ENCODE measurements around the gene DOCK8.

DOCK8 gene

DNA sequence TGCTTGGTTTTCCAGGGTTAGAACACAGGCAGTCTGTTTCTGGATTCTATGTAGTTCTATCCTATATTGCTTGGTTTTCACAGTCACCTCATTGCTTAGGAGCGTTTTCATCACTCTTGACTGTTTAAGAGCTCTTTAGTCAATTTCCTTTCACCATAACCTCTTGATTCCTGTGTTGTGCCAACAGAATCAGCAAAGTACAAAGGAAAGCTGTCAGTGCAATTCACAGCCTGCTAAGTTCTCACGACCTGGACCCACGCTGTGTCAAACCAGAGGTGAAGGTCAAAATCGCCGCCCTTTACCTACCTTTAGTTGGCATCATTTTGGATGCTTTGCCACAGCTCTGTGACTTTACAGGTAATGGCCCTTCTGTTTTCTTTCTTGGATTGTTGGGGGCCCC lies 199.9 kb downstream of the DOCK8 start:
- no peak for DNase-seq (ENCODE audit: low read depth in 2 of 2)

DNA sequence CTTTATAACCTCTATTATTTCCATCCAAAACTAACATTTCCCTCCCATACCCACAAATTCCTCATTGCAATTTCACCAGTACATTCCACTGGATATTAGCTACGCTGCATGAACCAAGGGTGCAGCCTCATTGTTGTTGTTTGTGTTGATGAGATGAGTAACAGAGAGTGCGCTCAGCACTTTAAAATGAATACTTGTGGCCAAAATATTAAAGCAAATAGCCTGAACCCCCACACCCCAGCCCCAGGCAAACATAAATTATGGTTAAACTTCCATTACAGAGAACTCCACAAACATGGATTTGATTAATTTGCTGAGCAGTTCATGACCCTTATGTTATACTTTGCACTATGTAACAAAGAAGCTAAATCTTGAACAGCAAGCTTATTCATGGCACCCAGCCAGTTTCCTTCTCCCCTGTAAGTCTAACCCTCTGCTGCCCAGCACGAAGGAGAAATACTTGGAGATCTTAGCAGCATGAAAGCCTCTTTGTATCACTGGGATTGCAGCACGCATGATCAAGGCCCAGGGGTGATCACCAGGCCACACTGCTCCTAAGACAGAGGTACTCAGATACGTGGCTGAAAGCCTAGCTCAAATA lies 205.0 kb downstream of the DOCK8 start:
- DNase-seq (ENCODE audit: low read depth in 2 of 2), result no peak

DNA sequence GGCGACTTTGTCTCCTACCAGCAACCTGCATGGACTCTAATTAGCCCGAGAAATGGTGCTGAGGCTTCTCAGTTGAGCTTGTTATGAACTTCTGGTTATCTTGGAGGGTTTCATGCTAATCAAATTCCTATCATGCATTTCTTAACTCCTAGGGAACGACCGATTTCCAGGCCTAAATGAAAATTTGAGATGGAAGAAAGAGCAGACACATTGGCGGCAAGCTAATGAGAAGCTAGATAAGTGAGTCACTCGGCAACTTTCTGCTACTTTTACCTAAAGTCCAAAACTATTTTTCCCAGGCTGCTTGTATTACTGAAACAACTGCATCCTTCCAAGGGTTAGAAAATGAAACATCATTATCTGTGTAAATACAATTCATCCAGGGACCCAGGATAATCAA lies 207.2 kb downstream of the DOCK8 start:
- no peak for DNase-seq (ENCODE audit: low read depth in 2 of 2)

DNA sequence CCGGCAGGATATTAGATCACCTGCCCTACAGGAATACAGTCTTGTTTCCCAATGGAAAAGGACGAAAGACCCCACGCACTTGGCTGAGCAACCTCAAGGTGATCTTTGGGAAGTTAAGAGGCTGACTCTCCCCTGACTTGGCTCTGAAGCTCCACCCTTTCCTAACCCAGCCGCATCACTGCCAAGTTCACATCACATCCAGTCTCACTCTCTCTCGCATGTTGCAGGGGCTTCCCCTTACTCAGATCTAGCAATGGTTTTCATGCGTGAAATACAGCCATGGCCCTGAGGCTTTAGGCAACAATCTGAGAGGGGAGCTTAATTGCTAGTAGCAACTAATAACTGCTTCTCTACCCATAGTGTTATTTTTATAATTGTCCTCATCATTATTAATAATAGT lies 211.6 kb downstream of the DOCK8 start:
- DNase-seq (ENCODE audit: low read depth in 2 of 2), result no peak

DNA sequence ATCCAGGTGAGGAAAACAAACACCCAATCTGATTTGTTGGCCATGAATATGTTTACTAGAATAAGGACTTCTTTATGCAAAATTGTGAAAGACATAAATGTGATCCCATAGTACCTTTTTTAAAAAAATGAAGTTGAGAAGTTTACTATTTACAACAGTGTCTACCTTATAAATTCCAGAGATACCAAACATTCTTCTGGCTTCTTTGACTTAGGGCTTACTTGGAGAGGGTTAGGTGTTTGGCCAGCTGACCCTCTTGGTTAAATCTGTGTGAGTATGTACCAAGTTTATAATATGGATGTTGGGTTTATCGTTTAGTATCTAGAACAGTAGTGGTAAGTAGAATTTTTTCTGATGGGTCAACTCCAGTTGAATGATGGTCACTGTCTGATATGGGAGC lies 212.3 kb downstream of the DOCK8 start:
- DNase-seq (ENCODE audit: low read depth in 2 of 2), result no peak

DNA sequence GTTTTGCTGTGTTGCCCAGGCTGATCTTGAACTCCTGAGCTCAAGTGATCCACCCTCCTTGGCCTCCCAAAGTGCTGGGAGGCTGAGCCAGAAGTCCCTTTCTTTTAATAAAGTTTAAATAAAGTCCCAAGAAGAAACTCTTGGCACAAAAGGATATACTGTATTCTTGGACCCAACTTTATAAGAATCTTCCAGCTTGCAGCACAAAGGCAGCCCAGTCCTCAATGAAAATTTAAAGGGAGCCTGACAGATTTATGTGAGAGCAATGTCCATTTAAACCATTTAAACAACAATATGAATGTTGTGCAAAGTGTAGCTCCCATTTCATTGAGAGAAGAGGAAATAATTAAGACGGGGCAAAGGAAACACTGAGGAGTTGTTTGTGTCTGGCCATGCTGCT lies 217.0 kb downstream of the DOCK8 start:
- no peak for DNase-seq (ENCODE audit: low read depth in 2 of 2)

DNA sequence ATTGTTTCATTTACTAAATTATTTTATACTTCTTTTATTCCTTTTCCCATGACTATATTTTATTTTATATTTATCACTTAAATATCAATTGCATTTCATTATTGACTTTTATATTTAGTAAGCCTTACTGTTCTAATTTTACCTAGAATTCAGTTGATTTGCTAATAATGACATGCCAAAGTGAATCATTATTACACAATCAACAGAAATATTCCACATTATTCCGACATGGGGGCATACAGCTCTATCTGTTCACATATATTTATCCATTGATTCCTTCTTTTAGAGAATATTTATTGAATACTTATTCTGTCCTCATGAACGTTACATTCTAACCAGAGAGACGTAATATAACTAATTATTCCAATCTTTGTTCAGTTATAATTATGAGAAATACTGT lies 221.8 kb downstream of the DOCK8 start:
- no peak for DNase-seq (ENCODE audit: low read depth in 2 of 2)

DNA sequence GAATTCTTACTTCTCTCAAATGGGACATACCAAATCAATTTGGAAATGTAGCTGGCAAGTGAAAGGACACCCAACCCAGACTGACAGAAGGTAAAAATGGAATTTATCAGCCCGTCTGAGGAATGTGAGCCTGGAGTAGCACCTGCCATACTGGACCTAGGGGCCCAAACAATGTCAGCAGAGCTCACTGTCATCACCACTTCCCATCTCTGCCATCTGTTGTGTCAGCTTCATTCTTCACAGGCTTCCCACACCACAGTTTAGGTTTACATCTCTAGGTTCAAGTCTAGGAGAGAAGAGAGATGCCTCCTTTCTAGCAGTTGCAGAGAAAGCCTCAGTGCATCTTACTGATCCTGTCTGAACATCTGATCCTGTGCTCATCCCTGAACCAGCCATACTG lies 222.4 kb downstream of the DOCK8 start:
- no peak for DNase-seq (ENCODE audit: low read depth in 2 of 2)

DNA sequence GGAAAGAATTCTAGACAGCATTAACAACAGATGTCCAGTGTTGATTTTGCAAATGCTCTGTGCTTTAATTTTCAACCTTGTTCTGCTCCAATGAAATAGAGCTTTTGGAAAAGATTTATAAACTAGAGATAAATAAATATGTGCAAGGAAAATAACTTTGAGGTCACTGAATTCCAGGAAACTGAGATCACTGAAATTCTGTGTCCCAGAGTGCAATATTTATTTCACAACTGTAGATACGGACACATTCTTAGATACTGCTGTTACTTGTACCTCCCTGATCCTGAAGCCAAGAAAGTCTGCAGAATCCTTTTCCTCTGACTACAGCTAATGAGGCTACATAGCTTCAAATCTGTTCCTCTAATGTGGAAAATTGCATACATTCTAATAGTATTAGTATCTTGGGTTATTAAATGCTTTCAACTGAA lies 222.9 kb downstream of the DOCK8 start:
- DNase-seq (ENCODE audit: low read depth in 2 of 2), result no peak

DNA sequence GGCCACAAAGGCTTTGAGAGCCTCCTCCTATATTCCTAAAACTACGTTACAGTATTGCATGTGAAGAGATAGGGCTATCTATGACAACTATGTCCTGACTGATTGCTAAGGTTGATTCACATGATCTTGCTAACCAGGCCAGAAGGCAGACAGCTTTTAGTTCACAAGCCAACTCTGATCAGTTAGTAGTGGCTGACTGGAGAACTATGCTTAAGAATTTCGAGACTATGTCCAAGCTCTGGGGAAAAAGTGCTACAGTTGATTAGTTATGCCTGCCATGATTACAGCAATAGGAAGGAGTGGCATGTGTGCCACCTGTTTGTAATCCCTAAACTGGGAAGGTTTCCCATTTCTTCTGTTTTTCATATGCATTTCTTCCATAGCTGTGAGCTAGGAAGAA lies 223.4 kb downstream of the DOCK8 start:
- no peak for DNase-seq (ENCODE audit: low read depth in 2 of 2)

DNA sequence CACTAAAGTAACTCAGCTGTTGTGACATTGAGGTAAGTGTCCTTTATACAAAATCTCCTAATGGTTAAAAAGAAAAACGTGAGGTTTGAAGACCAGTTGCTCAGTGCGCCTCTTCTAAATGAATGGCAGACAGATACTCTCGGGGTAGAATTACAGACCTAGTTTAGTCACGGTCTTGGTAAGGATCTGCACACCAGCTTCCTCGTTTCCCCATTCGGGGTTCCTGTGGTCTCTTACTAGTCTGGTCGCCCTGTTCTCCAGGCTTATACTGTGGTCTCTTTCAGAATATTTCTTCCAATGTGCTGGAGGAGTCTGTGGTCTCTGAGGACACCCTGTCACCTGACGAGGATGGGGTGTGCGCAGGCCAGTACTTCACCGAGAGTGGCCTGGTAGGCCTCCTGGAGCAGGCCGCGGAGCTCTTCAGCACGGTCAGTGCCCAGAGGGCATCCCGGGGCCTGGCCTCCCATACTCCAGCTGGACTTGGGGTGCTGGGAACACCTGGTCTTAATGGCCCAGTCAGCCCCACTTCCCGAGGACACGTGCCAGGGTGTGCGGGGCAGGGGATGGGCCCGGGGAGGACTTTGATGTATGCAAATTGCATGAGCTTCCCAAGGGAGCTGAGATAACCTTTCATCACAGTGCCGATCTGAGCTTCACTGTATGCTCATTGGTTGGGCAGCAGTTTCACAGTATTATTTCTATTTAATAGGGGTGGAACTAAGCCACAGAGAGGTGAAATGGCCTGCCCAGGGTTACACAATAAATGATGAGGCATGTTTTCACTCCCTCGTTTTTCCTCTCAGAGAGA lies 224.5 kb downstream of the DOCK8 start:
- DNase-seq (ENCODE audit: low read depth in 2 of 2), result no peak

DNA sequence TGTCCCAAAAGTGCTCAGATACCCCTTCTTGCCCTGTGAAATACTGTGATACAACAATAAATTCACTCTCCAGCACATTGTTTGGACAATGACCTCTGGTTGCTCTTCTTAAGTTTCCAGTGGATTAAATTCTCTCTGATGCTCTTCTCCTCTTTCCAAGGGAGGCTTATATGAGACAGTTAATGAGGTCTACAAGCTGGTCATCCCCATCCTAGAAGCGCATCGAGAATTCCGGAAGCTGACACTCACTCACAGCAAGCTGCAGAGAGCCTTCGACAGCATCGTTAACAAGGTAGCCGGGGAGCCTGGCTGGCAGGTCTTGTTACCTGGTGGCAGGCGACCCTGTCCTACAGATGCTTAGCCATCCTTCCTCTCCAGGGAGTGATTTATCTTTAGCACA lies 226.5 kb downstream of the DOCK8 start:
- DNase-seq (ENCODE audit: low read depth in 2 of 2), result no peak

DNA sequence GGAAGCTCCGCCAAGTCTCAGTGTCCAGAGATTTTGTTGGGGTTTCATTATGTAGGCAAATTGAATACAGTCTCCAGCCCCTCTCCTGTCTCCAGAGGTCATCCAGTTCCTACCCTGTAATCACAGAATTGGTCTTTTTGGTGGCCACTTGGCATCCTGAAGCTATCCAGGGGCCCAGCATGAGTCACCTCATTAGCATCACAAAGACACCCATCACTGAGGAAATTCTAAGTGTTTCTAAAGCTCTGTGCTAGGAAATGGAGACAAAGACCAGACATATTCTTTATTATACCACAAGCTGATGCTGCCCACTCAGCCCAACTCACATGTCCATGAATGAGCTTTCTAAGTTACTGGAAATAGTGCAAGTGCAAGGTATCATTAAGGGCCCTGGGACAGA lies 229.9 kb downstream of the DOCK8 start:
- DNase-seq (ENCODE audit: low read depth in 2 of 2), result no peak

DNA sequence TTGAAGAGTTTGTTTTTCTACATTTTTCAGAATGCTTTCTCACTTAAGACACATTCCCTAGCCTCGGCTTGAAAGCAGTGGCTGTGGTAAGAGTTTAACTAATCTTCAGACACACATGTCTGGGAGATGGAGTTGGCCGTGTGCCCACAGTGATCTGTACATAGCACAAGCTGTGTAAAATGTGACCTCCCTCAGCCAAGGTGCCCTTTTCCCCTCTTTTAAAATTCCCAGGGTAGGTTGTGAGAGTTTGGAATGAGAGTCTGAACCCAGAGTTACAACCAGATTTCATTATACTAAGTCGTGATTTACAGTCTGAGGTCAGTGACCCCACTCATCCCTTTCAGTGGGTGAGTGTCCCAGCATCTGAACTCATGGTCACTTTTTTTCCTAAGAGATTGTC lies 230.4 kb downstream of the DOCK8 start:
- no peak for DNase-seq (ENCODE audit: low read depth in 2 of 2)

DNA sequence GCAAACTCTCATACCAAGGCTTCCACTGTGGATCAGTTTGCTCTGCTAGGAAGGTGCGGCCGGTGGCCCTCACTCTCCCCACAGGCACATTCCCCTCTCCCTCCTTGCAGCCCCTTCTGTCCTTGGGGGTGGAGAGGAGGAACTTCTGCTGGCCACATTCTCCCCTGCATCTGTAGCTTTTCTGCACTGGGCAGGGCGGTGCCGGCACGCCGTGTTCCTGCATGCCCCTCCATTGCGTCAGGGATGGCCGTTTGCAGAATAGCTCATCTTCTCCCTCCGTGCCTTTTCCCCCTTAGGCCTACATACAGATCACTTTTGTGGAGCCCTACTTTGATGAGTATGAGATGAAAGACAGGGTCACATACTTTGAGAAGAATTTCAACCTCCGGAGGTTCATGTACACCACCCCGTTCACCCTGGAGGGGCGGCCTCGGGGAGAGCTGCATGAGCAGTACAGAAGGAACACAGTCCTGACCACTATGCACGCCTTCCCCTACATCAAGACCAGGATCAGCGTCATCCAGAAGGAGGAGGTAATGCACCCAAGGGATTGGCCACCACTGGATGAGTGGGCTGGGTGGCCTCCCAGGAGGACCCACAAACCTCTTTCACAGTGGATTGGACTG lies 231.5 kb downstream of the DOCK8 start:
- no peak for DNase-seq (ENCODE audit: low read depth in 2 of 2)

DNA sequence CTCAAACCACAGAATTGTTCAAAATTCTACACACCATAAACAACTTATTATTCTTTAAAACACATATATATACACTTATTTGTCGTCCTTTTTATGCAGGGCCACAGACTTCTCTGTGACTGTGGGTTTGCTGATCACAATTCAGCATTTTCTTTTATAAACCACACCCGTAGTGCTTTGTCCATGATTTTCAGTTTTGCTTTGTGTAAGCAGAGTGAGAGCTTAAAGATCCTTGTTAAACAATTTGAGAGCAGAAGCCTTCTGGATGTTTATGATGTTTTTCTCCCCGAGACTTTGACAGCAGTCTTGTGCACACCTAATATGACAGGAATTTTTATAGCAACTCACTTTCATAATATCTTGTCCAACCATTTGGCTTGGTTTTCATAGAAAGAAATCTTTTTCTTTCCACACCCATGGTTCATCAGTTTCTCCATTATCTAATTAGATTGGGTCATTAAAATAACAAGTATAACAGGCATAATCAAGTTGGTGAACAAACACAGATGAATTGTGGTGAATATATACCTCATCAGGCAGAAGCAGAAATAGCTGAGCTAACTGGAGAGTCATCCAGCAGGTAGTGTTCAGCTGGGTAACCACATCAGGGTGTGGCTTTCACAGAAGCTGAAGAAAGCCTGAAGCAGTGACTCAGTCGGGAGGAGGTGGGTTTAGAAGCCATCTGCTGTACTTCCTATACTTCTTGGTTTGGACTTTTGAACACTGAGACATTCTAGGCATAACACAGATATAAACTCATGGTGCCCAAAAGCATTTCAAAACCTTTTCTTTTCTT lies 232.8 kb downstream of the DOCK8 start:
- peak; percentile 23 to 56 for DNase-seq (ENCODE audit: low read depth in 2 of 2)

DNA sequence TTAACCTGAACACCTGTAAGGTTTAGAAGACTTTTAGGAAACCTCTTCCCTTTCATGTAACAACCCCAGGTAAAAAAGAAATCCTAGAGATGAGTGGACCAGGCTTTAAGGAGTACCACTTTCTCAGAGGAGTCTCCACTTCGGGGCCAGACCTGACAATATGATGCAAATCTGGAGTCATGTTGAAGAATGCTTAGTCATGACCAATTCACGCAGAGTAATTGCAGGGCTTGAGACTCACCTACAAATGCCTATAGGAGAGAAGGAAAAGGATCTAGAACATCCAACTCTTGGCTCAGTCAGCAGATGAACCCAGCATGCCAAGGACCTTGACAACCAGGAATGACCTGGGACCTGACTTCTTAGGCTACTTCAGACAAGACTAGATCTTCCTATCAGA lies 235.4 kb downstream of the DOCK8 start:
- DNase-seq (ENCODE audit: low read depth in 2 of 2), result no peak

DNA sequence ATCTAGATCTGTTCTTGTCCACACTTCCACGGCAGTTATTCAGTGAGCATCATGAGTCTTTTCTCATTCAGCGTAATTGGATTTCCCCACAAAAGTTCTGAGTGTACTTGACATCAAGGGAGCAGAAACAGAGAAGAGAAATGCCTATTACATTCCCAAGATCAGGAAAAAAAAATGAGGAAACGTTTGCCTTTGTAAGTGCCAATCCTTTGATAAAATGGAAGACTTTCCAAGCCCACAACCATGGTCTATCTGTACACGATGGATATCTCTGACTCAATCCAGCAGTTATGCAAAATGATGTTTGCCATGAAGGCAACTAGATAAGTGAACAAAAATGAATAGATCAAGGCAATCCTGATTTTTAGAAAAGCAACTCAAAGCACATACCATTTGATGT lies 235.9 kb downstream of the DOCK8 start:
- DNase-seq (ENCODE audit: low read depth in 2 of 2), result no peak

DNA sequence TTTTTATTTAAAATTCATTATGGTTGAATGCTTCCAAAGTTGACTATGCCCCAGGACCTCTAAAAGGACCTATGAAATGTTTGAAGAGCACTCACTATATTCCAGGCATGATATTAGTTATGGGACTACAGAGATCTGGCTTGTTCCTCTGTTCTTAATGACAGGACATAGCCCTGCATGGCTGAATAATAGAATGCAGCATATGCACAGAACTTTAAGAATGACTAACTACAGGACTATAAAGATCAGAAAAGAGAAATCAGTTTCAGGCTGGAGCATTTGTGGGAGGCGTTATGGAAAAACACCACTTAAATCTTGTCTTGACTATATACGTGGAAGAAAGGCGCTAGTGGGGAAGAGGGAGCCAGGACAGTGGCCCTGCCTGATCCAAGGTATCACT lies 239.2 kb downstream of the DOCK8 start:
- DNase-seq (ENCODE audit: low read depth in 2 of 2), result no peak

DNA sequence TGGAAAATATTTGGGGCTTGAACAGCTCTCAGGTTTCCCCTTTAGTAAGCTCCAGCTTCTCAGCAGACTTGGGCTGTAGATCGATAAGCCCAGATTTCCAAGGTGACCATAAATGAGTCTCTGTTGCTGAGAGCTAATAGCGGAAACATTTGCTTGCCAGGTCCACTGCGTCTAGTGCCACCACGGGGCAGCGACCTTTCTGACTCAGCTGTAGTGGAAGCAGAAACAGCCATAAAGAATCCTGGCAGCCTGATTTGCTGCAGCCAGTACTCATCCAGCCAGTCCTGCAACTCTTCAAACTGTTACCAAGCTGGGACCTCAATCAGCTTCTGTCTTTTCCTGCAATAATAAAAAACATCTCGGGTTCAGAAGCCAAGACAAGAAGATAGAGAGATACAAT lies 241.7 kb downstream of the DOCK8 start:
- no peak for DNase-seq (ENCODE audit: low read depth in 2 of 2)

DNA sequence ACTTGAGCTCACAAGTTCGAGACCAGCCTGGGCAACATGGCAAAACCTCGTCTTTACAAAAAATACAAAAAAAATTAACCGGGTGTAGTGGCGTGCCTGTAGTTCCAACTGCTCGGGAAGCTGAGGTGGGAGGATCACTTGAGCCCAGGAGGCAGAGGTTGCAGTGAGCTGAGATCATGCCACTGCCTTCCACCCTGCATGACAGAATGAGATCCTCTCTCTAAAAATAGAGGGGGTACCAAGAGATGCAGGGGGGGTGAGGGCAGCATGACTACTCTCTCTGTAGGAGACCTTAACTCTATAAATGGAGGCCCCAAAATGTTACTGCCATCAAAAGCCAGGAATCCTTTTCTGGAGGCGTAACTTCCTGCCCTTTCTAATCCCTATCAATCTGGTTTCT lies 243.9 kb downstream of the DOCK8 start:
- no peak for DNase-seq (ENCODE audit: low read depth in 2 of 2)

All from stimulated activated CD4-positive, alpha-beta T cell treated with anti-CD3 and anti-CD28 coated beads, Interleukin-4, amount 100 ng/mL, for 48 hours (primary cell).